H9 (cell line): ENCODE results near the gene BTRC. TPM values are rescaled to one million over a fixed set of nuclear protein-coding genes. Genes with fewer than 3 reads are reported as not detected.
A peak's percentile ranks its signal among the peaks of the same experiment; 100 is the strongest.
"Not testable (repeated sequence)": the region's sequence is repeated elsewhere in the genome, so short reads cannot be mapped to it uniquely, and the experiment has no call there.

ENCODE experiments used
- DNase-seq: peaks from one replicate; pipeline ENCODE4 v3.0.0-alpha.2; 2017
- H2AFZ ChIP-seq: one replicate; pipeline ENCODE4 v1.6.1; 2013; ENCODE audit warnings: mild to moderate bottlenecking, low read length, control low read depth, moderate library complexity
- H2AK5ac ChIP-seq: 2 replicates; pipeline ENCODE4 v1.6.1; 2013; ENCODE audit warnings: low read length, control low read depth, mixed read lengths; ENCODE audit not compliant: insufficient read length
- H2BK120ac ChIP-seq: one replicate; pipeline ENCODE4 v1.6.1; 2013; ENCODE audit warnings: low read depth, mild to moderate bottlenecking, low read length, control low read depth, inconsistent platforms; ENCODE audit not compliant: poor library complexity, severe bottlenecking
- H2BK12ac ChIP-seq: 2 replicates; pipeline ENCODE4 v1.6.1; 2013; ENCODE audit warnings: low read length, control low read depth, mixed read lengths, low read depth; ENCODE audit not compliant: insufficient read length
- H2BK15ac ChIP-seq: 2 replicates; pipeline ENCODE4 v1.6.1; 2013; ENCODE audit warnings: low read depth, low read length, control low read depth
- H2BK20ac ChIP-seq: one replicate; pipeline ENCODE4 v1.6.1; 2013; ENCODE audit warnings: low read depth, mild to moderate bottlenecking, low read length, control low read depth, inconsistent platforms; ENCODE audit not compliant: poor library complexity, severe bottlenecking
- H2BK5ac ChIP-seq: 2 replicates; pipeline ENCODE4 v1.6.1; 2013; ENCODE audit warnings: low read length, control low read depth, mixed read lengths; ENCODE audit not compliant: insufficient read length
- H3K14ac ChIP-seq: 2 replicates; pipeline ENCODE4 v1.6.1; 2013; ENCODE audit warnings: low read length, control low read depth; ENCODE audit not compliant: insufficient read depth
- H3K18ac ChIP-seq: 2 replicates; pipeline ENCODE4 v1.6.1; 2013; ENCODE audit warnings: low read depth, mild to moderate bottlenecking, mixed read lengths, low read length, control low read depth; ENCODE audit not compliant: insufficient read length
- H3K23ac ChIP-seq: 2 replicates; pipeline ENCODE4 v1.6.1; 2013; ENCODE audit warnings: low read length, control low read depth, mixed read lengths, low read depth; ENCODE audit not compliant: insufficient read length
- H3K23me2 ChIP-seq: 2 replicates; pipeline ENCODE4 v1.6.1; 2013; ENCODE audit warnings: low read depth, mild to moderate bottlenecking, mixed read lengths, low read length, control low read depth; ENCODE audit not compliant: insufficient read length, poor library complexity, severe bottlenecking
- H3K27ac ChIP-seq: 2 replicates; pipeline ENCODE4 v1.5.1; 2013; ENCODE audit warnings: low read length, control low read depth, mixed read lengths, low read depth; ENCODE audit not compliant: insufficient read length
- H3K27me3 ChIP-seq: 2 replicates; pipeline ENCODE4 v1.6.1; 2013; ENCODE audit warnings: low read length, control low read depth, inconsistent platforms; ENCODE audit not compliant: insufficient read depth
- H3K4ac ChIP-seq: 2 replicates; pipeline ENCODE4 v1.6.1; 2013; ENCODE audit warnings: low read depth, mild to moderate bottlenecking, control low read depth, inconsistent platforms, low read length, moderate library complexity
- H3K4me1 ChIP-seq: 2 replicates; pipeline ENCODE4 v1.6.1; 2013; ENCODE audit warnings: low read length, control low read depth, inconsistent platforms; ENCODE audit not compliant: insufficient read depth
- H3K4me2 ChIP-seq: 2 replicates; pipeline ENCODE4 v1.6.1; 2013; ENCODE audit warnings: low read length, control low read depth, mixed read lengths; ENCODE audit not compliant: insufficient read length, insufficient read depth
- H3K56ac ChIP-seq: 2 replicates; pipeline ENCODE4 v1.6.1; 2013; ENCODE audit warnings: low read depth, mild to moderate bottlenecking, mixed read lengths, low read length, control low read depth; ENCODE audit not compliant: insufficient read length
- H3K79me1 ChIP-seq: 2 replicates; pipeline ENCODE4 v1.6.1; 2013; ENCODE audit warnings: low read depth, mild to moderate bottlenecking, moderate library complexity, low read length, control low read depth, inconsistent platforms; ENCODE audit not compliant: insufficient read depth, poor library complexity, severe bottlenecking
- H3K79me2 ChIP-seq: 2 replicates; pipeline ENCODE4 v1.6.1; 2013; ENCODE audit warnings: low read length, control low read depth, inconsistent platforms; ENCODE audit not compliant: insufficient read depth
- H3K9ac ChIP-seq: 2 replicates; pipeline ENCODE4 v1.6.1; 2013; ENCODE audit warnings: low read length, control low read depth, mixed read lengths; ENCODE audit not compliant: insufficient read length; ENCODE audit errors: extremely low read depth
- H3K9me3 ChIP-seq: one replicate; pipeline ENCODE4 v1.6.1; 2013; ENCODE audit warnings: low read depth, low read length, inconsistent platforms; ENCODE audit not compliant: control insufficient read depth
- H3T11ph ChIP-seq: one replicate; pipeline ENCODE4 v1.6.1; 2013; ENCODE audit warnings: mild to moderate bottlenecking, low read length, control low read depth, inconsistent platforms
- H4K20me1 ChIP-seq: one replicate; pipeline ENCODE4 v1.6.1; 2013; ENCODE audit not compliant: control insufficient read depth, insufficient read length, insufficient read depth
- H4K5ac ChIP-seq: 2 replicates; pipeline ENCODE4 v1.6.1; 2013; ENCODE audit warnings: low read depth, mild to moderate bottlenecking, mixed read lengths, low read length, control low read depth; ENCODE audit not compliant: insufficient read length
- H4K8ac ChIP-seq: replicated peaks from 2 replicates; pipeline ENCODE4 v1.6.1; 2013; ENCODE audit warnings: low read length, control low read depth, mixed read lengths, low read depth; ENCODE audit not compliant: insufficient read length
- H4K91ac ChIP-seq: 2 replicates; pipeline ENCODE4 v1.6.1; 2013; ENCODE audit warnings: low read depth, mild to moderate bottlenecking, moderate library complexity, mixed read lengths, low read length, control low read depth; ENCODE audit not compliant: insufficient read length
- H3K27ac Mint-ChIP-seq, 3 experiments: 2 replicates in 2 of 3; 3 replicates in 1 of 3; pipeline ENCODE4 v1.8.0; 2020 to 2021; ENCODE audit warnings: mixed read lengths in 3 of 3, mild to moderate bottlenecking in 1 of 3, moderate library complexity in 1 of 3
- H3K27me3 Mint-ChIP-seq: 2 replicates; pipeline ENCODE4 v1.8.0; 2021; ENCODE audit warnings: low read depth, mild to moderate bottlenecking, moderate library complexity, mixed read lengths
- H3K36me3 Mint-ChIP-seq, 3 experiments: 2 replicates in 2 of 3; 3 replicates in 1 of 3; pipeline ENCODE4 v1.8.0; 2020 to 2021; ENCODE audit warnings: low read depth in 3 of 3, mixed read lengths in 3 of 3; ENCODE audit not compliant: insufficient read depth in 1 of 3
- H3K4me1 Mint-ChIP-seq, 2 experiments: 2 replicates each; pipeline ENCODE4 v1.8.0; 2020; ENCODE audit warnings: mixed read lengths in 2 of 2
- H3K4me3 Mint-ChIP-seq, 2 experiments: 2 replicates in 1 of 2; 3 replicates in 1 of 2; pipeline ENCODE4 v1.8.0; 2020 to 2021; ENCODE audit warnings: mild to moderate bottlenecking in 2 of 2, mixed read lengths in 2 of 2, moderate library complexity in 1 of 2
- H3K9me3 Mint-ChIP-seq, 2 experiments: 2 replicates in 1 of 2; 3 replicates in 1 of 2; pipeline ENCODE4 v1.8.0; 2020; ENCODE audit warnings: mild to moderate bottlenecking in 2 of 2, mixed read lengths in 2 of 2, moderate library complexity in 1 of 2
- CTCF ChIP-seq: fragments of 200-600 bp; sonication (generic); conservative IDR thresholded peaks from 3 replicates; pipeline ENCODE4 v1.8.0; 2021; ENCODE audit warnings: antibody characterized with exemption, mild to moderate bottlenecking
- WGBS: extraction: QIAGEN DNeasy Blood & Tissue Kit; methylation state at CpG from one replicate; pipeline ENCODE4 v1.1.7; 2013; ENCODE audit warnings: missing lambda C conversion rate, low lambda C conversion rate, mixed read lengths; ENCODE audit not compliant: insufficient read length; ENCODE audit errors: extremely low coverage; 5-methylcytosine and 5-hydroxymethylcytosine counted together
- total RNA-seq: library from RNA; stranded (reverse); gene quantifications from 2 replicates; pipeline ENCODE4 v1.2.1, GENCODE V29; 2021

The BTRC gene
- total RNA-seq, 1 experiment from 2014 or later = 24.2 TPM

DNA sequence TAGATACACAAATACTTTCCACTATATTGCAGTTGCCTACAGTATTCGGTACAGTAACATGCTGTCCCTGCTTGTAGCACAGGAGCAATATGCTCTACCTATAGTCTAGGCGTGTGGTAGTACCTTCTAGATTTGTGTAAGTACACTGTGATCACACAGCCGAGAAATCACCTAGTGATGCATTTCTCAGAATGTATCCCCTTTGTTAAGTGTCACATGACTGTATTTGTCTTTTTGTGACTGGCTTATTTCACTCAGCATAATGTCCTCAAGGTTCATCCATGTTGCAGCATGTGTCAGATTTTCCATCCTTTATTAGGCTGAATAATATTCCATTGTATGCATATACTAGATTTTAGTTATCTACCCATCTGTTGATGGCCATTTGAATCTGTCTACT, 61.9 kb downstream of the BTRC start:
- H3K79me2 ChIP-seq = no peaks in the 10 kb centered on the region
- no peaks in the 10 kb centered on the region for H3K23me2 ChIP-seq
- H2BK20ac ChIP-seq = no peak overlapping the region
- no peak overlapping the region for H2BK12ac ChIP-seq
- peaks cover 0 to 4% (median 4%) of the 10 kb centered on the region in 3 experiments; a peak in 2 of 7 replicates for H3K36me3 Mint-ChIP-seq
- H4K20me1 ChIP-seq = no peaks in the 10 kb centered on the region
- H3K23ac ChIP-seq = no peak overlapping the region
- no peak overlapping the region for H4K8ac ChIP-seq
- H3K79me1 ChIP-seq = peaks cover 3% of the 10 kb centered on the region
- no peak for TF ChIP-seq CTCF
- no CpG with 5 or more reads among the region's 3 CpGs for WGBS
- no peak for DNase-seq
- peaks cover 3 to 4% of the 10 kb centered on the region in 2 experiments; a peak in 2 of 5 replicates for H3K9me3 Mint-ChIP-seq
- no peak overlapping the region for H3K14ac ChIP-seq
- no peak overlapping the region for H3T11ph ChIP-seq
- no peak overlapping the region for H3K9ac ChIP-seq
- no peak overlapping the region for H3K4me3 Mint-ChIP-seq
- H3K18ac ChIP-seq = no peak overlapping the region
- H3K4ac ChIP-seq = no peak overlapping the region
- H3K4me2 ChIP-seq = no peak overlapping the region
- no peak overlapping the region for H2BK15ac ChIP-seq
- no peaks in the 10 kb centered on the region for H3K4me1 ChIP-seq
- no peak overlapping the region for H2BK120ac ChIP-seq
- no peak overlapping the region for H2AFZ ChIP-seq
- no peak overlapping the region for H2BK5ac ChIP-seq
- H3K9me3 ChIP-seq = no peaks in the 10 kb centered on the region
- H3K27ac Mint-ChIP-seq = peak overlapping the region in 1 of 3 experiments; percentile 26; a peak in 2 of 7 replicates
- no peak overlapping the region for H4K5ac ChIP-seq
- H2AK5ac ChIP-seq = no peak overlapping the region
- no peak overlapping the region for H4K91ac ChIP-seq
- no peak overlapping the region for H3K56ac ChIP-seq
- H3K27me3 Mint-ChIP-seq = no peaks in the 10 kb centered on the region
- H3K4me1 Mint-ChIP-seq = no peaks in the 10 kb centered on the region
- H3K27me3 ChIP-seq = no peaks in the 10 kb centered on the region
- H3K27ac ChIP-seq = no peak overlapping the region

GRCh38 chr10:101421967-101422366, 68.0 kb downstream of the BTRC start:
- not testable (repeated sequence) for H2BK120ac ChIP-seq, H3K9ac ChIP-seq, H2BK5ac ChIP-seq, H3K27ac ChIP-seq, H3K4me2 ChIP-seq, H3K4me1 ChIP-seq, H2BK12ac ChIP-seq, H3K4me3 Mint-ChIP-seq, H3K79me1 ChIP-seq, H4K5ac ChIP-seq, H3K27me3 ChIP-seq, H4K8ac ChIP-seq, H3K23me2 ChIP-seq, H3K9me3 Mint-ChIP-seq, H2BK20ac ChIP-seq, H3K4ac ChIP-seq, H3T11ph ChIP-seq, H3K23ac ChIP-seq, H4K91ac ChIP-seq, H3K27me3 Mint-ChIP-seq, H2AK5ac ChIP-seq, H3K18ac ChIP-seq, H3K9me3 ChIP-seq, H2AFZ ChIP-seq, H3K14ac ChIP-seq, H3K56ac ChIP-seq, H4K20me1 ChIP-seq, H3K36me3 Mint-ChIP-seq, H2BK15ac ChIP-seq, H3K79me2 ChIP-seq, H3K4me1 Mint-ChIP-seq, H3K27ac Mint-ChIP-seq, DNase-seq
- WGBS = no CpG with 5 or more reads among the region's 1 CpG
